HepG2 (cell line): Measurements from ENCODE around the gene NHP2. TPM values are rescaled to one million over a fixed set of nuclear protein-coding genes. Genes with fewer than 3 reads are reported as not detected.
A peak's percentile ranks its signal among the peaks of the same experiment; 100 is the strongest.

Experiments used
- ATF7-NPFF ChIP-seq: sonication (generic); formaldehyde crosslinking; IDR thresholded peaks from 2 replicates; pipeline ENCODE4 v1.8.1; 2023; ENCODE audit warnings: mild to moderate bottlenecking, low read depth, missing genetic modification reagents, moderate library complexity
- DBP ChIP-seq: sonication (generic); formaldehyde crosslinking; IDR thresholded peaks from 2 replicates; pipeline ENCODE4 v1.4.0; 2020; ENCODE audit warnings: missing genetic modification reagents; ENCODE audit errors: not compliant biosample characterization
- HNF1B ChIP-seq: sonication (generic); formaldehyde crosslinking; IDR thresholded peaks from 2 replicates; pipeline ENCODE4 v1.5.1; 2020; ENCODE audit warnings: mild to moderate bottlenecking, moderate library complexity, missing genetic modification reagents
- HNRNPLL ChIP-seq: fragments of 200-400 bp; formaldehyde crosslinking; IDR thresholded peaks from 2 replicates; pipeline ENCODE4 v1.6.1; 2017; ENCODE audit warnings: mild to moderate bottlenecking, low read depth, low read length; ENCODE audit not compliant: poor library complexity, severe bottlenecking
- IRF9 ChIP-seq: sonication (generic); formaldehyde crosslinking; IDR thresholded peaks from 2 replicates; pipeline ENCODE4 v1.8.0; 2022; ENCODE audit warnings: missing genetic modification reagents, mild to moderate bottlenecking, borderline replicate concordance
- KLF15 ChIP-seq: sonication (generic); formaldehyde crosslinking; IDR thresholded peaks from 2 replicates; pipeline ENCODE4 v1.8.1; 2023; ENCODE audit warnings: borderline replicate concordance, mild to moderate bottlenecking, inconsistent platforms, missing genetic modification reagents, mixed read lengths
- NR2C2 ChIP-seq: sonication (generic); formaldehyde crosslinking; IDR thresholded peaks from 2 replicates; pipeline ENCODE4 v1.4.0; 2020; ENCODE audit warnings: missing genetic modification reagents, mild to moderate bottlenecking, moderate library complexity, borderline replicate concordance
- PATZ1 ChIP-seq: sonication (generic); formaldehyde crosslinking; IDR thresholded peaks from 2 replicates; pipeline ENCODE4 v1.4.0; 2020; ENCODE audit warnings: missing genetic modification reagents
- POLR2AphosphoS5 ChIP-seq: IDR thresholded peaks from 2 replicates; pipeline ENCODE4 v1.6.1; 2012; ENCODE audit warnings: low read depth, low read length
- RFX3 ChIP-seq: IDR thresholded peaks from 2 replicates; pipeline ENCODE4 v1.6.1; 2016; ENCODE audit warnings: missing biosample characterization, missing genetic modification reagents
- RNF2 ChIP-seq: fragments of 450-650 bp; conservative IDR thresholded peaks from 2 replicates; pipeline ENCODE4 v1.6.1; 2016; ENCODE audit warnings: low read depth
- SALL1 ChIP-seq: sonication (generic); formaldehyde crosslinking; IDR thresholded peaks from 2 replicates; pipeline ENCODE4 v1.8.0; 2022; ENCODE audit warnings: mild to moderate bottlenecking, missing genetic modification reagents
- TMF1 ChIP-seq: sonication (generic); formaldehyde crosslinking; IDR thresholded peaks from 2 replicates; pipeline ENCODE4 v1.8.1; 2022; ENCODE audit warnings: low read depth, missing genetic modification reagents
- ZFYVE20 ChIP-seq: sonication (generic); formaldehyde crosslinking; IDR thresholded peaks from 2 replicates; pipeline ENCODE4 v1.8.0; 2023; ENCODE audit warnings: low read depth, mild to moderate bottlenecking, moderate library complexity, missing genetic modification reagents, borderline replicate concordance
- ZNF3 ChIP-seq: IDR thresholded peaks from 2 replicates; pipeline ENCODE4 v1.7.0; 2017; ENCODE audit warnings: inconsistent platforms
- ZNF441 ChIP-seq: sonication (generic); formaldehyde crosslinking; IDR thresholded peaks from 2 replicates; pipeline ENCODE4 v1.7.0; 2021; ENCODE audit warnings: missing genetic modification reagents, borderline replicate concordance
- ZNF513 ChIP-seq: sonication (generic); formaldehyde crosslinking; conservative IDR thresholded peaks from 2 replicates; pipeline ENCODE4 v1.5.0; 2020; ENCODE audit warnings: missing genetic modification reagents
- ZNF580 ChIP-seq: IDR thresholded peaks from 2 replicates; pipeline ENCODE4 v1.6.1; 2016; ENCODE audit warnings: low read depth, borderline replicate concordance
- ZNF713 ChIP-seq: sonication (generic); formaldehyde crosslinking; IDR thresholded peaks from 2 replicates; pipeline ENCODE4 v1.4.0; 2020; ENCODE audit warnings: mild to moderate bottlenecking, missing genetic modification reagents
- ZNF766 ChIP-seq: sonication (generic); formaldehyde crosslinking; IDR thresholded peaks from 2 replicates; pipeline ENCODE4 v1.5.0; 2020; ENCODE audit warnings: missing genetic modification reagents, borderline replicate concordance
- ZNF879 ChIP-seq: sonication (generic); formaldehyde crosslinking; IDR thresholded peaks from 2 replicates; pipeline ENCODE4 v1.8.1; 2023; ENCODE audit warnings: missing genetic modification reagents
- polyA plus RNA-seq, 8 experiments: library from polyadenylated mRNA; depleted of rRNA in 3 of 8; stranded (reverse) in 7 of 8; unstranded in 1 of 8; fragments of >200 nt; fragmentation: Illumina TruSeq in 4 of 8; extraction: Trizol in 4 of 8; gene quantifications; 2 replicates each; pipeline versions ENCODE4 v1.2.1 to v1.2.3, GENCODE V29; 2011 to 2016; ENCODE audit warnings: low read depth in 4 of 8, missing spikeins in 1 of 8, mixed read lengths in 1 of 8; ENCODE audit not compliant: insufficient read depth in 1 of 8
- total RNA-seq, 5 experiments: library from RNA; depleted of rRNA; stranded (reverse); fragments of >200 nt; fragmentation: Illumina TruSeq; extraction: Trizol; gene quantifications; 2 replicates each; pipeline ENCODE4 v1.2.3, GENCODE V29; 2016; ENCODE audit warnings: low read depth in 1 of 5

Gene NHP2
- total and polyA plus RNA-seq, 2 of the 13 experiments (the other 11 are each of a cell fraction or from before 2014, with no cell fraction given), result 56.2 to 96.1 TPM

GRCh38 chr5:178153530-178154340, at the start of gene NHP2 (continued):
- TF ChIP-seq TMF1 (peak; percentile 62; the same call in 1 of the 2 replicates), DBP (CRISPR knock-in tag) (no peak), NR2C2 (peak; percentile 98), HNRNPLL (peak; percentile 72), KLF15 (no peak), ZNF441 (0 out of 2 replicates have a peak, but pooled peaks have one; percentile 47), ATF7-NPFF (CRISPR knock-in tag) (peak; percentile 30; the same call in 1 of the 2 replicates), ZNF766 (CRISPR knock-in tag) (no peak), PATZ1 (no peak), ZNF513 (no peak), RNF2 (peak; percentile 57; the same call in 1 of the 2 replicates), SALL1 (CRISPR knock-in tag) (peak; percentile 81), IRF9 (CRISPR knock-in tag) (0 out of 2 replicates have a peak, but pooled peaks have one; percentile 23), HNF1B (CRISPR knock-in tag) (peak; percentile 48; the same call in 1 of the 2 replicates), ZFYVE20 (CRISPR knock-in tag) (no peak), ZNF580 (CRISPR knock-in tag) (peak; percentile 67; the same call in 1 of the 2 replicates), POLR2AphosphoS5 (peak; percentile 49; the same call in 1 of the 2 replicates), ZNF713 (CRISPR knock-in tag) (0 out of 2 replicates have a peak, but pooled peaks have one; percentile 59), RFX3 (CRISPR knock-in tag) (no peak), ZNF3 (CRISPR knock-in tag) (no peak), ZNF879 (no peak)
